ENCODE results near the gene ZNF684. TPM values are rescaled to one million over a fixed set of nuclear protein-coding genes. Genes with fewer than 3 reads are reported as not detected.
A peak's percentile ranks its signal among the peaks of the same experiment; 100 is the strongest.

ZNF684 gene
- total RNA-seq, 1 donor from 2014 or later, result 4.2 TPM

- no peak for DNase-seq (ENCODE audit: low read depth, low spot score)
Observed at GRCh38 chr1:40567825-40568224, 36.4 kb downstream of the ZNF684 start.

GRCh38 chr1:40574805-40575204, 43.4 kb downstream of the ZNF684 start:
- peak; percentile 92 for DNase-seq (ENCODE audit: low read depth, low spot score)

GRCh38 chr1:40575336-40575735, 43.9 kb downstream of the ZNF684 start:
- DNase-seq (ENCODE audit: low read depth, low spot score), result no peak

- DNase-seq (ENCODE audit: low read depth, low spot score), result no peak
Observed at GRCh38 chr1:40582116-40582515, 50.7 kb downstream of the ZNF684 start.

GRCh38 chr1:40583980-40584379, 52.5 kb downstream of the ZNF684 start:
- DNase-seq (ENCODE audit: low read depth, low spot score), result no peak

GRCh38 chr1:40588586-40588985, 57.1 kb downstream of the ZNF684 start:
- DNase-seq (ENCODE audit: low read depth, low spot score), result no peak

- DNase-seq (ENCODE audit: low read depth, low spot score), result no peak
Observed at GRCh38 chr1:40592107-40592803, 60.8 kb downstream of the ZNF684 start.

- no peak for DNase-seq (ENCODE audit: low read depth, low spot score)
Observed at GRCh38 chr1:40593449-40594186, 62.2 kb downstream of the ZNF684 start.

- no peak for DNase-seq (ENCODE audit: low read depth, low spot score)
Observed at GRCh38 chr1:40594187-40594531, 62.7 kb downstream of the ZNF684 start.

- DNase-seq (ENCODE audit: low read depth, low spot score), result no peak
Observed at GRCh38 chr1:40595623-40596022, 64.2 kb downstream of the ZNF684 start.

Other genes with a start within 250 kb of the ZNF684 start
- gene COL9A2, start 214.4 kb upstream of the ZNF684 start, total RNA-seq, result 0.13 and 0.60 TPM in 2 replicates
- 6.4 and 9.4 TPM in 2 replicates for gene SMAP2, start 157.9 kb upstream of the ZNF684 start, total RNA-seq
- gene ZFP69B, start 81.2 kb upstream of the ZNF684 start, total RNA-seq, result 2.6 and 2.8 TPM in 2 replicates
- 2.8 and 3.8 TPM in 2 replicates for gene ZFP69, start 54.3 kb upstream of the ZNF684 start, total RNA-seq
- 10.2 and 13.1 TPM in 2 replicates for gene EXO5, start 22.9 kb upstream of the ZNF684 start, total RNA-seq
- gene RIMS3, start 134.0 kb downstream of the ZNF684 start, total RNA-seq, result 0.20 and 0.21 TPM in 2 replicates
- gene NFYC, start 160.1 kb downstream of the ZNF684 start, total RNA-seq, result 15.0 and 24.0 TPM in 2 replicates

Measured in pulmonary artery endothelial cell (primary cell).